IPS-NIHi7 (cell line): ENCODE results near the gene CAMK2A.
A peak's percentile ranks its signal among the peaks of the same experiment; 100 is the strongest.
"Not testable (repeated sequence)": the region's sequence is repeated elsewhere in the genome, so short reads cannot be mapped to it uniquely, and the experiment has no call there.

ENCODE experiments used
- DNase-seq: peaks from one replicate; pipeline ENCODE4 v3.0.0; 2012; ENCODE audit warnings: mixed read lengths; ENCODE audit errors: extremely low spot score

CAMK2A gene

GRCh38 chr5:150255659-150256409 is 33.7 kb downstream of the CAMK2A start:
- no peak for DNase-seq

- DNase-seq: no peak
Measured at GRCh38 chr5:150254774-150255173, 34.8 kb downstream of the CAMK2A start.

DNA sequence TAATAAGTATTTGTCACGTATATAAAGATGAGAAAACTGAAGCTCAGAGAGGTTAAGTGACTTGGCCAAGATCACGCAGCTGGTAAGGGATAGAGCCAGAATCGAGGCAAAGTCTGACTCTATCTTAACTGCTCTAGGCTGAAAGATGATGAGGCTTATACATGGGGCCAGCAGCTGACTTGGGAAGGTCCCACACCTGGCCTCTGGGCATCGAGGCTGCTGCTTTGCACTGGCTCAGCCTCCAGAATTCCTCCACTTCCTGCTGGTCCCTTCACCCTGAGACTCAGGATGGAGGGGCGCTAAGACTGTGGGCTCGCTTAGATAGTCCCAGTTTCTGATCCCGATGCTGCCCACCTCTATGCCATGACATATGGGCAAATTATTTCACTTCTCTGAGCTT is 35.2 kb downstream of the CAMK2A start:
- DNase-seq: no peak

- DNase-seq: peak; percentile 53
Measured at GRCh38 chr5:150253416-150254208, 36.0 kb downstream of the CAMK2A start.

DNA sequence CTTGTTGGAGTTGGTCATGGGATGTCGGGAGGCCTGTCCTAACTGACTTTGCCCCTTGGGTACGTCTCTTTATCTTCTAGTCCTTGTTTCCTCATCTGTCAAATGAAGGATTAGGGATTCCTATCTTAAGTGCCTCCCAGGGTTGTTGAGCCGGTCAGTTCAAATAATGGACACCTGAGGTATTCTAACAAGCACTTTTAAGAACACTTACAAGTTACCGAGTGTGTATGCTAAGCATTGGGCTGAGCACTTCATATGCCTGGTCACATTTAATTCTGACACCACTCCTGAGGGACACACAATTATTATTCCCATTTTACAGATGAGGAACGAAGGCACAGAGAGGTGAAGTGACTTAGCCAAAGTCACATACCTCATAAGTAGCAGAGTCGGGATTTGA is 37.1 kb downstream of the CAMK2A start:
- no peak for DNase-seq

GRCh38 chr5:150251504-150251903 is 38.1 kb downstream of the CAMK2A start:
- no peak for DNase-seq

GRCh38 chr5:150249744-150250143 is 39.8 kb downstream of the CAMK2A start:
- no peak for DNase-seq

DNA sequence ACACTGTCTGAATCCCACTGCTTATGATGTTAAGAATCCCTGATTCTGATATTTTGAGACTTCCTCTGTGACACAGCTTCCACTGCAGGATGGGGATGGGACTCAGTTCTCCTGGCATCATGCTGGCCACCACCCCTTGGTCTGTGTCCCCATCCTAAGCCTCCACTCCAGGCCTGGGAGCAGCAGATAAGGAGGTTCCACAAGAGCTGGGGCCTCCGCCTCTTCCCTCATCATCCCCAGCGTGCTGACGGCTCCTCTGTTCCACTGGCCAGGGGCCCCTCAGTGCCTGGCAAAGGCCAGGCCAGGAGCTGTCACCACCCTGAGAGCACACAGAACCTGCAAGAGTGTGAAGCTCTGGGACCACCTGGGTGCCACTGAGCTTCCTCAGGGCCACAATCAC is 40.6 kb downstream of the CAMK2A start:
- DNase-seq: no peak

- not testable (repeated sequence) for DNase-seq
Measured at GRCh38 chr5:150248493-150248892, 41.1 kb downstream of the CAMK2A start.

DNA sequence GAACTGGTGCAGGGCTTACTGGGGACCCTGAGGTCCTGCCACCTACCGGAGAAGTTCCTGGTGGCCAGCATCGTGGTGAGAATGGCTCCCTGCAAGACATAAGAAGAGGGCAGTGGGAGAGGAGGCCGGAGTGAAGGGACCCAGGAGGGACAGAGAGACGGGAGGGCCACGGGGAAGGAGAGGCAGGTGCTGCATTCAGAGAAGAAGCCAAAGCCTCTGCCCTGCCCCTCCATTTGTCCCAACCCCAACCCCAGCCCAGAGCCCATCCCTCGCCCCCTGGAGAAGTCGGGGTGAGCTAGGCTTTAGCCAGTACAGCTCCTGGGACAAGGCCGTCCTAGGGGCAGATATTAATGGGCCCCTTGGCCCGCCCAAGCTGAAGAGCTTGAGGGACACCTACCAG is 41.8 kb downstream of the CAMK2A start:
- no peak for DNase-seq

- no peak for DNase-seq
Measured at GRCh38 chr5:150246835-150247234, 42.7 kb downstream of the CAMK2A start.

DNA sequence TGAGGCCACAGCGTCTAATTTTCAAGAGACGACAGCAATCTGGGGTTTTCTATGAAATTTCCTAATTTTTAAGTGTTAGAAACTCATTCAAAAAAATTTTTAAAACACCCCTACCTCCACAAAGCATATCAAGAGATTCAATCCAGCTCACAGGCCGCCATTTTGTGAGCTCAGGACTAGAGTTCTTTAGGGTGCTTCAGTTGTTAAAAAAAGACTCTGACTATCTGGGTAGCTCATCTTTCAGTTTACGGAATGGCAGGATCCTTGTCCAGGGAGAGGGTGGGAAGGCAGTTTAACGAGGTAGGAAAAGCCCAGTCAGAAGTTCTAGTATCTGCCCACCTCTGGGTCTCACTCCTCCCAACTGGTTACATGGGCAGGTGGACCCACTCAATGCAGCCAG is 43.1 kb downstream of the CAMK2A start:
- no peak for DNase-seq

DNA sequence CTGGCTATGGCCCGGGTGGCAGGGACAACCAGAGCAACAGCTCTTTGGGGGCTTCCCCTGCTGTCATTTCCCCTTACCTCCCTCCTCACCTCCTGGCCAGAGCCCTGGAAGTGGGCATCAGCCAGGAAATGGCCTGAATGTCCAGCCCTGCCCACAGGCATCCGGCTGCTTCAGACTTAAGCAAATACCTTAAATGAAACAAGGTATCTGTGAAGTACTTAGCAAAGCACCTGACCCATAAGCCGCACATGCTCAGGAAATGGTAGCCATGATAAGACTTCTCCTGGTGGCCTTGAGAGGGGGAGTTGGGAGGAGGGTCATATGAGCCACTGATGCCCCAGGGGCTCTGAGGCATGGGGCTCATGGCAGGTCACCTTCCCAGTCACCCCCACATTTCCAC is 43.8 kb downstream of the CAMK2A start:
- no peak for DNase-seq

DNA sequence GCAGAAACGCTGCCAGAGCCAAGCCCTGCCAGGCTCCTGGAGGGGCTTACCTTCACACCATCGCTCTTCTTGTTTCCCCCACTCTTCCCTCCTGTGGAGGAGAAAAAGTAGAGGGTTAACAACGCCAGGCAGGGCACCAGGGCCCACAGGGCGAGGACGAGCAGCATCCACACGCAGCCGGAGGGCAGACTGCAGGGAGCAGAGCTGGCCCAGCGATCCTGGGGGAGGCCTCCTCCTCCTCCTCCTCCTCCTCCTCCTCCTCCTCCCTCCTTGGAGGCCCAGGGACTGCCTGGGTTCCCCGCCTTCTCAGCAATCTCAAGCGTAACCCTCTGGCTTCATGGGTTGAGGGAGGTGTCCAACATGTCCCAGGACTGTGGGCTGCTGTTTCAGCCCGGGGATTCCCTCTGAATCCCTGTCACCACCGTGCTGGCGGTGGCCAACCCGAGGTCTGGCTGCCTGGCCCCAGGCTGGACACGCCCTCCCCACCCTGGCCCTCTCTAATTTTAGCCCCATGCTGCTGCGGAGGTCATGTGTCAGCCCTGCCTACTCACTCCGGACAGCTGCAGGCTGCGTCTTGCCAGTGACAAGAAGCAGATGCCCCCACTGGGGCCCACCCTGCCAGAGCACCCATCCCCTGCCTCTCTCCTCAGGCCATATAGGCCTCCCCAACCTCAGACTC is 44.3 kb downstream of the CAMK2A start:
- no peak for DNase-seq

DNA sequence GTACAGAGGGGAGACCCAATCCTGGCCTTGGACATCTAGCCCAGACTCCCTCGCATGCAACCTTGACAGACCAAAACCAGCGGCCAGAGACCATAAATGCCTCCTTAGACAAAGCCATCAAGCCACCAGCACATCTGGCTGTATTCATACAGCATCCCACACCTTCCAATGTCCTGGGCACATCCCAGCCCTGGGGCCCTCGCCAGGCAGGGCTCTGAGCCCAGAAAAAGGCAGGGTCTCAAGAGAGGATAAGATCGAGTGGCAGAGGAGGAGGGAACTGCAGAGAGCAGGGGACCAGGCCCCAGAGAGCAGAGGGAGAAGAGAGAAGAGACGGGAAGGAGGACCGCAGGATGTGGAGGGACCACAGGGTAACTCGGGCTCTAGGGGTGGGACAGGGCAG is 45.4 kb downstream of the CAMK2A start:
- DNase-seq: no peak

DNA sequence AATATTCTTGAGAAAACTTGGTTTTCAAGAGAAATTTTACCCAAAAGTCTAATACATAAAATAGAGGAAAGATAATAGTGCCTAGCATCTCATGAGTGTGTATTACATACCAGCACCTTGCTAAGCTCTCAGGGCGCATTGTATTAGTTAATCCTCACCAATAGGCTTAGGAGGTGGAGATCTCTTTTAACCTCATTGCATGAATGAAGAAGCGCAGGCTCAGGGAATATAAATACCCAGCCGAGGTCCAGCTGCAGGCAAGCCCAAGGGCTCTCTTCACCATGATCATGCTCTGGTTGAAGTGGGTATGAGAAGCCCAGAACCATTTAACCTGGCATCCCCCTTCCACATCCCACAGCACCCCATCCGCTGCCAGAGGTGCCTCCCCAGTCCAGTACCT is 46.0 kb downstream of the CAMK2A start:
- DNase-seq: no peak

DNA sequence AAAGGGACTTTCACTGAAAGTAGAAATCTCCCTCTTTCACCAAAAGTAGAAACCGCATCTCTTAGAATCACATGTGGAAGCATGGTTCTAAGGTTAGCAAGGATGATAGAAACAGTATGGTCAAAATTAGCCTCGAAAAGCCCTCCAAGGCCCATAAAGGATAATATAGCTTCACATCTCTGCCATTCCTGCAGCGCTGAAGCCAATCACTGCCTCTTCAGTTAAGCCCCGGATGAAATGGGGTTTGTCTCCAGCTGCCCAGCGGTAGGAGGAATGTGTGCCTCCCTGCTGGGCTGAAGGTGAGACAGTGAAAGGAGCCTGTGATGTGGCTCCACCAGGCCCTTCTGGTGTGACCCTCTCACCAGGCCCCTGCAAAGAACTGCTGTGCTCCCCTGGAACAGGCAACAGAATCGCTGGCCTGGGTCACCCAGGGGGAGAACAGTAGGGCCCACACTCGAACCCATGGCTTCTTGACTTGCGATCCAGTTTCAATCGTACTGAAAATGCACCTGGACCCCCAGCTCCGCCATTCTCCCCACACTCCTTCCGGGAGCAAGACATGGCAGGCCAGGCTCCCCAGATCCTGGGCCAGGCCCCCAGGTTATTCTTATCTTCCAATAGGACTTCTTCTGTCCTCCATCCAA is 47.2 kb downstream of the CAMK2A start:
- DNase-seq: no peak

- DNase-seq: no peak
Measured at GRCh38 chr5:150241298-150242160, 48.0 kb downstream of the CAMK2A start.

GRCh38 chr5:150239794-150240122 is 49.8 kb downstream of the CAMK2A start:
- no peak for DNase-seq

GRCh38 chr5:150239099-150239793 is 50.3 kb downstream of the CAMK2A start:
- no peak for DNase-seq

GRCh38 chr5:150238646-150239045 is 50.9 kb downstream of the CAMK2A start:
- DNase-seq: no peak
